GM21717 (cell line): ENCODE data around the gene MYO1D.
"Not testable (repeated sequence)": the region's sequence is repeated elsewhere in the genome, so short reads cannot be mapped to it uniquely, and the experiment has no call there.

Source experiments
- ATAC-seq: cut with Tn5 transposase; IDR thresholded peaks from one replicate; pipeline ENCODE4 v1.9.1; 2021; ENCODE audit warnings: mild to moderate bottlenecking, moderate library complexity; ENCODE audit not compliant: unreplicated experiment

The MYO1D gene

GRCh38 chr17:32896647-32897258 lies 19.8 kb upstream of the MYO1D start:
- no peak for ATAC-seq

- no peak for ATAC-seq
These were observed 17.3 kb upstream of the MYO1D start for GRCh38 chr17:32894245-32894644.

DNA sequence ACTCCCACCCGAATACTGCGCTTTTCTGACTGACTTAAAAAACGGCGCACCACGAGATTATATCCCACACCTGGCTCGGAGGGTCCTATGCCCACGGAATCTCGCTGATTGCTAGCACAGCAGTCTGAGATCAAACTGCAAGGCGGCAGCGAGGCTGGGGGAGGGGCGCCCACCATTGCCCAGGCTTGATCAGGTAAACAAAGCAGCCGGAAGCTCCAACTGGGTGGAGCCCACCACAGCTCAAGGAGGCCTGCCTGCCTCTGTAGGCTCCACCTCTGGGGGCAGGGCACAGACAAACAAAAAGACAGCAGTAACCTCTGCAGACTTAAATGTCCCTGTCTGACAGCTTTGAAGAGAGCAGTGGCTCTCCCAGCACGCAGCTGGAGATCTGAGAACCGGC lies 10.5 kb upstream of the MYO1D start:
- ATAC-seq: not testable (repeated sequence)

DNA sequence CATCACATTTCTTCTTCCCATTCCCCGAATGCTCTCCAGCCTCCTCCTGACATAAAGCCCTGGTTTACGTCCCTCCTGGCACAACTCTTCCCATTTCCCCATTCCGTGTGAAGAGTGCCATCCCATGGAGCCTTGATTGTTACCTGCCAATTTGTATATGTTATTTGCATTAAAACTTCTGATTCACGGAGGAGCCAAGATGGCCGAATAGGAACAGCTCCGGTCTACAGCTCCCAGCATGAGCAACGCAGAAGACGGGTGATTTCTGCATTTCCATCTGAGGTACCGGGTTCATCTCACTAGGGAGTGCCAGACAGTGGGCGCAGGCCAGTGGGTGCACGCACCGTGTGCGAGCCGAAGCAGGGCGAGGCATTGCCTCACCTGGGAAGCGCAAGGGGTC lies 10.0 kb upstream of the MYO1D start:
- not testable (repeated sequence) for ATAC-seq

DNA sequence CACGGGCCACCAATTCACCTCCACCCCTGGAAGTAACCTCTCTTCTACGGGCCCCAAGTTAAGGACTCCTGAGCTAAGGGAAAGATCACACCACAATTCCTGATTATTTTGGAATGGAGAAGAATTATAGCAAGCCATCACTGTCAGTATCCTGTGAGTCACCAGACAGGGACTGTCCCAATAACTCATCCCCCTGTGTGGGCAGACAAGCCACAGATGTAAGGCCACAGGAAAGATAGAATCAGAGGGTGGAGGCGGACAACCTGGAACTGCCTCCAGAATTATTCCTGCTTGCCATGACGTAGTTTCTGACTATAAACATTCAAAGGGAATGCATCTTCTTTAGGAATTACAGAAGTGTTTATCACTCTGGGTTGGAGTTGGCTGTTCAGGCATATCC lies 5.8 kb upstream of the MYO1D start:
- ATAC-seq: no peak

DNA sequence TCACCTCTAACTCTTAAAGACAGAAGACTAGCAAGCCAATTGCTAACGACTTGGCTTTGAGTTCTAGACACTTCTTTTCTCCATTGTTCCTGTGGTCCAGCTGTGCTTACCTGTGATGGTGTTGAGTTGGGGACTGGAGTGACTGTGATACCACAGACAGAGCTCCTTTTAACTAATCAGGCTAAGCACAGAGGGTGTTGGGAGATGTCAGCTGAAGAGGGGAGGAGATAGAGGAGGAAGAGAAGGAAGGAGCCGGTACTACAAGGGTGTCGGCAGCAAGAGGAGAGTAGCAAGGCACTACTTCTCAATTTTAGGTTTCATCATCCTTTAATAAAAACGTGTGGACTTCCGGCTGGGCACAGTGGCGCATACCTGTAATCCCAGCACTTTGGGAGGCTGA lies 5.1 kb upstream of the MYO1D start:
- ATAC-seq: no peak

DNA sequence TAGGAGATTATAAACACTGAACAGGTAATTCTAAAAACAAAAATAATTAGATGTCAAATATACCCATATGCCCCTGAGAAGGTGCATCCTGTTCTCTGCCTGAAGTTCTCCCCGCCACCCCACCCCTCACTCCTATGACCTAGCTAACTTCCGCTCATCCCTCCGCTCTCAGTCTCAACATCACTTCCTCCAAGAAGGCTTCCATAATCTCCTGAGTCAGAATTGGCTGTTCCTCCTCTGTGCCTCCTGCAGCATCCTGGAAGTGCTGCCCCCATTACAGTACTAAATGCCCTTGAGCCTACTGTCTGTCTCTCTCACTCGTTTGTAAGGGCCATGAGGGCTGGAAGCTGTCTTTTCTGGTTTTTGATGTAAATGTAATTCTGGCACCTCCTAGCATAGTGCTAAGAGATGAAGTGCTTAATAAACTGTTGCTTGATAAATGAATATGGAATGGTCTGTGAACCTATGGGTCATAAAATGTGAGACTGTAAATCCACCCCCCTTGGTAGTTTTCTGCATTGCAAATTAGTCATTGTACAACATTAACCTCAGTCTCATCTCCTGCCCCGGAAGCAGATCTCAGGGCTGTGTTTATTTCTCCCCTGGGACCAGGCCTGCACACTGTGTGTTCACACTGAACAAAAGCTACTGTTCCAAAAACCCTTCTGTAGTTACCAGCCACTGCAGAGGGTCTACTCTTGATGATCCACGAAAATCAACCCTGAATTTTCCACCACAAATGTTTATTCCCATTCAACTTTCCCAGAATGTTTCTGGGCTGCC lies 3.9 kb upstream of the MYO1D start:
- no peak for ATAC-seq

GRCh38 chr17:32879134-32879533 lies 2.2 kb upstream of the MYO1D start:
- no peak for ATAC-seq

DNA sequence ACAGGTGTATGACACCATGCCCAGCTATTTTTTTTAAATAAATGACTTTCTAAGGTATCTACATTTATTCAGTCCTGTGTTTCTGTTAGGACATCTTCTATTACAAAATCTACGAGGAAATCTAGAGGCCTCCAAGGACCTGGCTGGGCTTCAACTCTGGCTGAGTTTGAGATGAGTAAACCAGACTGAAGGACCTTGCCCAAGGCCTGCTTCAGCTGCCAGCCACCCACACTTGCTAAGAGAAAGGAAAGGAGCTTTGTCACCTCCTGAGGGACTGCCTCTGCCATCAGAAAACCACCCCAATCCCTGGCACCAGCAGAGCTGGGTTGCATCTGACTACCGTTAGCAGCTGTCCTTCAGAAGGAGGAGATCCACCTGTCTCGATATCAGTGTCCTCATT lies 1.3 kb upstream of the MYO1D start:
- ATAC-seq: no peak

- peak; percentile 79 for ATAC-seq
These were observed 340 bp upstream of the MYO1D start for GRCh38 chr17:32877164-32877764.

DNA sequence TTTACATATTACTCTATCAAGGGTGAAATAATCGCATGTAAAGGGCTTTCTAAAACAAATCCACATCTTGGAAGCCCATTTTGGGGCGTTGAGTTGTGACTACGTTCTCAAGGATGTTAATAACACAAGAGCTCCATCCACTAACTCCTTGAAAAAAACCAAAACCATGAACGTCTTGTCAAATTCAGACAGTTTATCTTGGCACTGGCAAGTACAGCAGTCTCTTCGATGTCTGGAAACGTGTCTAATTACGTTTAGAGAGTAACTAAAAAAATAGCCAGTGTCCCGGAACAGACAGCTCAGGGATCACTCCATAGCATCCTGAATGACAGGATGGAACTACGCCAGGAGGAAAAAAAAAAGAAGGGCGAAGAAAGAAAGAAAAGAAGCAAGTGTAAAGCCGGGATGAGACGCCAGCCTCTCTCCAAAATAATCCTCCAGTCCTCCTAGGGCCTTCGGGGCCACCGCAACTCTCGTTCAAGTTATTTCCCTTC lies 954 bp downstream of the MYO1D start:
- no peak for ATAC-seq

DNA sequence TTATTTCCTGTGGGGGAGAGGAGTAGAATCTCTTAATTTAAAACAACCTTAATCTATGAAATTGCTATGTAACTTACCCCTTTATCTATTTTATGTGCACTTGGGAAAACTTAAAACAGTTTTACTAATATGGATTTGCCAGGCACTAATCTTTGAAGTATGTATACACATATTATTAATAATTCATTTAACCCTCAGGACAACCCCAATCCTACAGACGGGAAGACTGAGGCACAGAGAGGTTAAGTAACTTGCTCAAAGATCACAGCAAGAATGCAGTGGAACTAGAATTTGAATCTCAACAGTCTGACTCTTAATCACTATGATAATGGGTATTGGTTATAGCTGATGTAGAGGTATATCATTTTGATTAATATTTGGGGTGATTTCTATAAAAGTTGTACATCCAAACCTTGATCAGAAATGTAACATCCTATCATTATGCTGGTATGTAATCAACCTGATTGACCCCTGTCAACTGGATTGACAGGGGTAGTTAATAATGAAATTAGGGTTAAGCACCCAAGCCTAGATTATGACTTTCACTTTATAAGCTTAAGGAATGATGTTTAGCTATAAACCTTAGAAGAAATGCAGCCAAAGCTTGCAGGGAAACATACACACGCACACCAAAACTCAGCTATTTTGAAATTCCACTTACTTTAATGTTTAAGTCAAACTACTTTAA lies 1.6 kb downstream of the MYO1D start:
- ATAC-seq: no peak

- ATAC-seq: no peak
These were observed 3.8 kb downstream of the MYO1D start for GRCh38 chr17:32873114-32873513.

- ATAC-seq: no peak
These were observed 5.2 kb downstream of the MYO1D start for GRCh38 chr17:32871746-32872145.

DNA sequence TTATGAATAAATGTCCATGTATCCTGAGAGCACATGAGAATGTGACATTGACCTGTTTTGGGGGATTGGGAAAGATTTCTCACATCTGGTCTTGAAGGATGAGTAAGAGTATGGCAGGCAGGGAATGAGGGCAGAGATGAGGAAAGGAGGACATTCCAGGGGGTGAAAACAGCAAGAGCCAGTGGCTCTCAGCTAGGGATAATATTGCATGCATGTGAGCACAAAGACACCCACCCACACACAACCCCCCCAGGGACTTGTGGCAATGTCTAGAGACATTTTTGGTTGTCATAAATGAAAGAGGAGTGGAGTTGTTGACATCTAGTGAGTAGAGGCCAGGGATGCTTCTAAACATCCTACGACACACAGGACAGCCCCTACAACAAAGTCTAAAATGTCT lies 6.0 kb downstream of the MYO1D start:
- no peak for ATAC-seq

DNA sequence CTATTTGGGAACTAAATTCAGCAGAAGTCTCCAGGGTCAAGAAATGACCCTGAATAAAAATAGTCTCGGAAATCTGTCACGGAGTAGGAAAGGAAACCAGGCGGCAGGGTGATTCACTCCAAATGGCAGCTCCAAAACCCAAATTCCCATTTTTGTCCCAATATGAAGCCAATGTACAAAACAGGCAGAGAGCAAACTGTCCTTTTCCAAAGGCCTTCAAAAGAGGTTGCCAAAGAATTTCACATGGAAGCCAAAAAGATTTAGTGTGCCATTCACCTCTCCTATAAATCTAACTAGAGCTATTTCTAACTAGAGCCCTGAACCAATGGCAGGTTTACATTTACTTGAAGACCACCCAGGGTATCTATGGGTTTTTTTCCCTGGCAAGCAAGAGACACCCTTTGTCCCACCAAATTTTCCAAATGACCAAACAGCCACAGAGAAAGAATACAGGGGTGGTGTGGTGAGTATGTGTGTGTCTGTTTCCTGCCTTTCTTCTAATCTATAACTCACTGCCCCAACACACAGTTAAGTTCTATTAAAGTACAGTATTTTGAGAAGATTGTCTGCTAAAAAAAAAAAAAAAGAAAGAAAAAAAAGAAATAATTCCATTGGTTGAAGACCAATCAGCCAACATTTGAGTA lies 6.8 kb downstream of the MYO1D start:
- ATAC-seq: no peak

- ATAC-seq: no peak
These were observed 7.4 kb downstream of the MYO1D start for GRCh38 chr17:32869345-32870026.

DNA sequence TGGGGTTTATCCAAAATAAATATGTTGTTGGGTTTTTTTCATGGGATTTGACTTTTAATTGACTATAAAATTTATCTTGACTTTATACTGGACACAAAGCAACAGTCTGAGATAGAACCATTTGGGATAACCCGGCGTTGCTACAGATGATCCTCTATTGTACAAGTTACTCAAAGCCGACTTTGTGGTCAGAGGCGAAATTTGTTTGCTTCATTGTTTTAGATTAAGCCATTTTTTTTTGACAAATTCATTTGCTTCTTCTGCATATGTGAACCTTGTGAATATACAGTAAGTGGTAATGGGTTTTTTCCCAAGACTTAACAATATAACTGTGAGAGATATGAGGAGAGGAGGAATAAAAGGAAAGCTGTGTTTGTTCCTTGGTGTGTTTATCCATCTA lies 11.8 kb downstream of the MYO1D start:
- ATAC-seq: no peak

DNA sequence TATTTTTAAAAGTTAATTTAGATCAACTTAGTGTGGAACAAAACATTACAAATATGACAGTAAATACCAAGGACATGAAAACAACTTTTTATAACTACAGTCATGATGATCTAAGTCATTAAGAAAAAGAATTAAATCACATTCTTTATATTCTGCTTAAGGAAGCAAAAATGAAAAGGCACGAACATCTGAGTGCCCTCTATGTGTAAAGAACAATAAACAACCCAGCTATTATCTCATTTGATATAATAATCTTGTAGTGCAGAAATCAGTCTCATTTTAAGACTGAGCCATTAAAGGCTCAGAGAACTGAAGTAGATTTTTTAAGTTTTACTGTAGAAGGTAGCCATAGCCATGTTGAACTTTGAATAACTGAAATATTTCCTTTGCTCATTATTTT lies 13.4 kb downstream of the MYO1D start:
- no peak for ATAC-seq

- ATAC-seq: no peak
These were observed 14.0 kb downstream of the MYO1D start for GRCh38 chr17:32862940-32863339.

- ATAC-seq: no peak
These were observed 14.9 kb downstream of the MYO1D start for GRCh38 chr17:32861981-32862380.
